Measurements from ENCODE around the gene TNS1. TPM values are rescaled to one million over a fixed set of nuclear protein-coding genes. Genes with fewer than 3 reads are reported as not detected.

The TNS1 gene
- total RNA-seq, 4 donors from 2014 or later = 57.7 to 120 (median 95.7) TPM

DNA sequence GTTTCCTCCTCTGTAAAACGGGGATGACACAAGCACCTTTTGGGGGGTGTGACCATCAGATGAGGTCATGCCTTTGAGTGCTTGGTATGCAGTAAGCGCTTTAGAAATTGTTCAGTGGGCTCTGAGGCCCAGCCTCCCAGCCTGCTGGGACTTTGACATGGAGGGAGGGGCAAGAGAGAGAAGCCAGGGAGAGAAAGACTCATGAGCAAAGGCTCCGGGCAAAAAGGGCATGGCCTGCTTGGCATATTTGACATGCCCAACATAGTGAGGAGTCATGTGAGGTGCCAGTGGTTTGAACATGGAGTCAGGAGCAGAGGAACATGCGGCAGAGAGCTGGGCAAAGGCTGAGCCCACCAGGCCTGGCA, 14.0 kb downstream of the TNS1 start:
- WGBS, 2 donors = 25 to 27% methylated on average over 4 of the region's 4 CpGs
- intact Hi-C loops (cut with DNase I; ENCODE audit: low total_unique reads) = loop anchor here (1.0 to 5.0 kb wide), 2 partner anchors 102 to 198 kb away; no protein-coding TSS in a partner anchor
- DNase-seq (ENCODE audit: low spot score in 2 of 2) = no peak

DNA sequence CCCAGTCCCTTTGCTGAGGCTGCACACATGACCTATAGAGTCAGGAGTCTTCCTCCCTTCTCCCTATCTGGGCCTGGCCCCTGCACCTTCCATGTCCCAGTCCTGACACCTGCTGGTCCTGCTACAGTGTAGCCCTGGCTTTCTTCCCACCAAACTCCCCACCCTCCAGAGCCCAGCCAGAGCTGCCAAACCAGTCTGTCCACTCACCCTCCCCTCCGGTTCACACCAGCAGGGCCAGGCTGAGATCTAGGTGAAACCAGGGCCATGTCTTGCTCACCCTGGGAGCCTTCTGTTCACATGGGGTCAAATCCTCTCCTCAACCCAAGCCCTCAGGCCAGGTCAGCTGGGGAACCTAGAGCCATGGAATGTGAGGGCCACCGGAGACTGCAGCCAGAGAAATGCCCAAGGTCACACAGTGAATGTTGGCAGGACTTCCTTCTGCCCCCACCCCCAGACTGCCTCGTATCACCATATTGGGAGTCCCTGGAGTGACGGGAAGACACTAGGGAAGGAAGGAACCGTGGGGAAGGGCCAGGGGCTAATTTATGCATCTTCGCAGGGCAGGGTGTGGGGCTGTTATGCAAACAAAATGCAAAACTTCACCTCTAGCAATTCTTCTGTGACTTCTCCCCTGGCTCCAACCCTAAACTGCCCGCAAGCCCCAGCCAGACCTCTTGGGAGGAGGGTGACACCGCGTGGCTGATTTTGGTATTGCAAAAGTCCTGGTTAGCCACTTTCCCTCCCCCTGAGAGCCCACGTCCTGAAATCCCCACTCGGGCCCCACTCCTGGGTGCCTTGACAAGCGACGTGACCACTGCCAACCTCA, 14.6 kb downstream of the TNS1 start:
- 7 to 14% methylated on average over 13 of the region's 13 CpGs for WGBS, 2 donors
- no peak overlapping the region for H3K4me3 ChIP-seq (ENCODE audit: low read depth, poor library complexity, severe bottlenecking)
- peak; percentile 89 to 98 for DNase-seq (ENCODE audit: low spot score in 2 of 2)
- intact Hi-C loops (cut with DNase I; ENCODE audit: low total_unique reads) = loop anchor here (1.0 to 5.0 kb wide), 2 partner anchors 101 to 197 kb away; no protein-coding TSS in a partner anchor
- TF ChIP-seq, protein P1, sequence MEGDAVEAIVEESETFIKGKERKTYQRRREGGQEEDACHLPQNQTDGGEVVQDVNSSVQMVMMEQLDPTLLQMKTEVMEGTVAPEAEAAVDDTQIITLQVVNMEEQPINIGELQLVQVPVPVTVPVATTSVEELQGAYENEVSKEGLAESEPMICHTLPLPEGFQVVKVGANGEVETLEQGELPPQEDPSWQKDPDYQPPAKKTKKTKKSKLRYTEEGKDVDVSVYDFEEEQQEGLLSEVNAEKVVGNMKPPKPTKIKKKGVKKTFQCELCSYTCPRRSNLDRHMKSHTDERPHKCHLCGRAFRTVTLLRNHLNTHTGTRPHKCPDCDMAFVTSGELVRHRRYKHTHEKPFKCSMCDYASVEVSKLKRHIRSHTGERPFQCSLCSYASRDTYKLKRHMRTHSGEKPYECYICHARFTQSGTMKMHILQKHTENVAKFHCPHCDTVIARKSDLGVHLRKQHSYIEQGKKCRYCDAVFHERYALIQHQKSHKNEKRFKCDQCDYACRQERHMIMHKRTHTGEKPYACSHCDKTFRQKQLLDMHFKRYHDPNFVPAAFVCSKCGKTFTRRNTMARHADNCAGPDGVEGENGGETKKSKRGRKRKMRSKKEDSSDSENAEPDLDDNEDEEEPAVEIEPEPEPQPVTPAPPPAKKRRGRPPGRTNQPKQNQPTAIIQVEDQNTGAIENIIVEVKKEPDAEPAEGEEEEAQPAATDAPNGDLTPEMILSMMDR (IDR thresholded peaks at IDR 0.05) = peak in 2 of 3 donors; percentile 30
- TF ChIP-seq POLR2A (IDR thresholded peaks at IDR 0.05) = no peak

More for the DNA sequence above, 14.0 kb downstream of the TNS1 start:
- H3K4me3 ChIP-seq (ENCODE audit: low read depth, poor library complexity, severe bottlenecking) = no peak overlapping the region
- TF ChIP-seq POLR2A (IDR thresholded peaks at IDR 0.05) = no peak
- TF ChIP-seq, protein P1 (IDR thresholded peaks at IDR 0.05) = no peak

DNA sequence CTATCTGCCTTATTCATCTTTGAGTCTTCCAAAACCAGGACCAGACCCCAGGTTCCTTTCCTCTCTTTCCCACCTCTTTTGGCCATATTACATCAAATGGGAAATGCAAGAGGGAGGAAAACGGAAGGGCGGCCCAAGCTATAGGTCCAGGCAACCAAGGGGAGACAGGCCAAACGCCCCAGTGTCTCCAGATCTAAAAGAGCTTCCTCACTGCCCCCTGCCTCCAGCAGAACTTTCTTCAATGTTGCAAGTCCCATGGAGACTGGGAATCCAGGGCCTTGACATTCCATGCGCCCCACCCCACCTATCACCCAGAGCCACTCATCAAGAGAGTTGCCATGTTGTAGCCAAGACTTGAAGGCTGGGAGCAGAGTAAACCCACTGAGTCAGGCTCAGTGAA, 15.4 kb downstream of the TNS1 start:
- intact Hi-C loops (cut with DNase I; ENCODE audit: low total_unique reads) = loop anchor here (5.0 kb wide), 1 partner anchor 100 kb away; no protein-coding TSS in a partner anchor
- 94 to 96% methylated on average over 4 of the region's 4 CpGs for WGBS, 2 donors
- no peak for DNase-seq (ENCODE audit: low spot score in 2 of 2)
- TF ChIP-seq, protein P1 (IDR thresholded peaks at IDR 0.05) = no peak
- TF ChIP-seq POLR2A (IDR thresholded peaks at IDR 0.05) = no peak
- no peak overlapping the region for H3K4me3 ChIP-seq (ENCODE audit: low read depth, poor library complexity, severe bottlenecking)

DNA sequence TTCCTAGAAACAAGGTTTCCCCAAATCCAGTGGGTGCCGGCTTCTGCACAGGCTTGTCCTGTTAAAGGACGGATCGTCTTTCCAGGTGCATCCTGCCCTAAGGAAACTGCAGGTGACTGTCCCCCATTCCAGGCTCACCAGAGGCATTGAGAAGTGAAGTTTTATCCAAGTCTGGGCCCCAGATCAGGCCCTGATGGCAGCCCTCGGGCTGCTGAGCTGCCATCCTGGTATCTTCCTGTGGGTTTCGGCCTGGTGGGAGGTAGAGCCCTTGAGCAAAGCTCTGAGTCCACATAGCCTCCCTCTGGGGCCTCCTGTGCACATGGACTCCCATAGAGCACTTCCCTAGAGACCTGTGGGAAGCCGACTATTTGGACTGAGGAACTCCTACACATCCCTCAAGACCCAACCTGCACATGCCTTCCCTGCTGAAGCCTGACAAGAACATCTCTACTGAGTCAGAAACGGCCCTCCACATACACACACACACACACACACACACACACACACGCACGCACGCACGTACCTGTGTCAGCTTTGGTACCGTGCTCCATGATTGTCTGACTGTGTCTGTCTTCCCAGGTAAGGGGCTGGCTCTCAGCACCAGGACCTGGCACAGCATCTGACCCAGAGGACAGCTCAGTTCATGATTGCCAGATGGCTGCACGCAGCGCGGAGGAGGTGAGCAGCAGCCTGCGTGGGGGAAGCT, 16.4 kb downstream of the TNS1 start:
- TF ChIP-seq POLR2A (IDR thresholded peaks at IDR 0.05) = no peak
- TF ChIP-seq, protein P1 (IDR thresholded peaks at IDR 0.05) = no peak
- no peak for DNase-seq (ENCODE audit: low spot score in 2 of 2)
- 90 to 92% methylated on average over 16 of the region's 16 CpGs for WGBS, 2 donors
- intact Hi-C loops (cut with DNase I; ENCODE audit: low total_unique reads) = loop anchor here (5.0 kb wide), 1 partner anchor 99 kb away; no protein-coding TSS in a partner anchor
- H3K4me3 ChIP-seq (ENCODE audit: low read depth, poor library complexity, severe bottlenecking) = no peak overlapping the region

DNA sequence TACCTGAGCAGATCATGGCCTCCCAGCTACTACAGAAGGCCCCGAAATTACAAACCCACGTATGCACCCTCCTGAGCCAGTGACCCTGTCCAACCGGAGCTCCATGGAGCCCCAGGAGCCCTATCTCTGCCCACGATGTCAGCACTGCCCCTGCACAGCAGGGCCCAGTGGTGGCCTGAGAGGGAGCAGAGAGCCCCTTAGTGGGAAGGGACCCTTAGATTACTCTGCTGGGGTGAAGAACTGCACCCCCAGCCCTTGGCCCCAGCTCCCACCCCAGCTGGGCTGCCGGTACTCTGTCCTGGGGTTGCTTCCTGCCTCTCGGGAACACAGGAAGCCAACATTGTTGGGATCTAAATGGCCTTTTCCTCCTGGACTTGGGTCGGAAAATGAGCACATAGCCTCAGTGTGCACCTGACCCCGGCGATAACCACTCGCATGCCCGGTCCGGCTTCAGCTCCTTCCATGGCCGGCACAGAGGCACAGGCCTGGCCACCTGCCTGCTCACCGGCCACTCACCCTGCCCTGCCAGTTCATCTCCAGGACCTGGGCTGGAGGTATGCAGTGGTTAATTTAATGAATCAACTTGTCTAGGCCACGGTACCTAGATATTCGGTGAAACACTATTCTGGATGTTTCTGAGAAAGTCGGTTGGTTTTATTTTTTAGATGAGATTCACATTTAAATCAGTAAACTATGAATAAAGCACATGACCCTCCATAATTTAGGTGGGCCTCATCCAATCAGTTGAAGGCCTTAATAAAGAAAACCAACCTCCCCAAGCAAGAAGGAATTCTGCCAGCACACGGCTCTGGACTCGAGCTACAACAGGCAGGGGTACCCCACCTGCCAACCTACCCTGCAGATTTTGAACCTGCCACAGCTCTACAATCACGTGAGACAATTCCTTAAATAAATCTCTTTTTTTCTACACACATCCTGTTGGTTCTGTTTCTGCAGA, 19.2 kb downstream of the TNS1 start:
- no peak overlapping the region for H3K4me3 ChIP-seq (ENCODE audit: low read depth, poor library complexity, severe bottlenecking)
- intact Hi-C loops (cut with DNase I; ENCODE audit: low total_unique reads) = no loop called here
- DNase-seq (ENCODE audit: low spot score in 2 of 2) = no peak
- TF ChIP-seq POLR2A (IDR thresholded peaks at IDR 0.05) = no peak
- TF ChIP-seq, protein P1 (IDR thresholded peaks at IDR 0.05) = no peak
- 80 to 90% methylated on average over 20 of the region's 20 CpGs for WGBS, 2 donors

Measured in lower leg skin (tissue), 4 donors.